HepG2 (cell line): ENCODE results near the gene CDC14B. TPM values are rescaled to one million over a fixed set of nuclear protein-coding genes. Genes with fewer than 3 reads are reported as not detected.

Experiments
- ATAC-seq: fragments of 200-7000 bp; cut with Tn5 transposase; 3 replicates; pipeline ENCODE4 v1.9.1; 2020; ENCODE audit warnings: mild to moderate bottlenecking, moderate library complexity
- BruUV-seq: library from RNA; stranded (reverse); fragments of 400-500 nt; replicated peaks from 2 replicates; lab custom pipeline; 2021; lab: Mats Ljungman, UMichigan
- CTCF ChIA-PET: fragments of 300-600 bp; formaldehyde crosslinking; extraction: SDS; loops from one replicate; lab custom pipeline; 2021; ENCODE audit warnings: low total read pairs, inconsistent platforms, low intra/inter-chr PET ratio; lab: Yijun Ruan, JAX
- POLR2A ChIA-PET: fragments of 350-600 bp; sonication (Branson Sonifier 250); formaldehyde crosslinking; loops from one replicate; lab custom pipeline; 2020; ENCODE audit warnings: antibody characterized with exemption, inconsistent platforms; lab: Yijun Ruan, JAX
- DNase-seq: peaks from one replicate; pipeline ENCODE4 v3.0.0-alpha.2; 2015; ENCODE audit warnings: low spot score
- FAIRE-seq: peaks from 3 replicates; lab custom pipeline; 2011; peaks lifted over from hg19 to GRCh38; lab: Jason Lieb, UNC
- H2AFZ ChIP-seq: one replicate; pipeline ENCODE4 v1.6.1; 2011; ENCODE audit warnings: low read length, inconsistent platforms
- H3K27ac ChIP-seq: fragments of 300-600 bp; 3 replicates; pipeline ENCODE4 v1.8.0; 2011; ENCODE audit warnings: mixed run types, mild to moderate bottlenecking, mixed read lengths, low read length, inconsistent platforms; ENCODE audit not compliant: insufficient read depth; ENCODE audit errors: extremely low read length
- H3K27me3 ChIP-seq, 2 experiments: fragments of 200-600 bp in 1 of 2; 2 replicates in 1 of 2; 3 replicates in 1 of 2; pipeline versions ENCODE4 v1.6.0 to v1.8.0; 2011; ENCODE audit warnings: low read length in 2 of 2, mild to moderate bottlenecking in 2 of 2, moderate library complexity in 2 of 2, inconsistent platforms in 1 of 2; ENCODE audit not compliant: insufficient read depth in 2 of 2, control insufficient read depth in 1 of 2
- H3K36me3 ChIP-seq, 2 experiments: fragments of 200-600 bp in 1 of 2; replicated peaks in 1 of 2; 2 replicates in 1 of 2; 3 replicates in 1 of 2; pipeline versions ENCODE4 v1.5.1 to v1.8.0; 2011; ENCODE audit warnings: low read length in 2 of 2, inconsistent platforms in 1 of 2; ENCODE audit not compliant: insufficient read depth in 2 of 2, control insufficient read depth in 1 of 2
- H3K4me1 ChIP-seq: 2 replicates; pipeline ENCODE4 v1.5.1; 2012; ENCODE audit warnings: low read length, inconsistent platforms; ENCODE audit not compliant: insufficient read depth
- H3K4me2 ChIP-seq: 2 replicates; pipeline ENCODE4 v1.6.0; 2011; ENCODE audit warnings: low read depth, low read length, inconsistent platforms
- H3K4me3 ChIP-seq, 3 experiments: fragments of 200-600 bp in 1 of 3; sonication (generic), shearing (Covaris generic) in 1 of 3; replicated peaks in 1 of 3; 2 replicates each; pipeline ENCODE4 v1.5.1; 2011 to 2016; ENCODE audit warnings: low read length in 3 of 3, inconsistent platforms in 2 of 3, low read depth in 2 of 3, mild to moderate bottlenecking in 2 of 3, control low read depth in 1 of 3, mixed read lengths in 1 of 3; ENCODE audit not compliant: insufficient read depth in 1 of 3
- H3K79me2 ChIP-seq: one replicate; pipeline ENCODE4 v1.6.1; 2011; ENCODE audit warnings: low read length, inconsistent platforms; ENCODE audit not compliant: insufficient read depth
- H3K9ac ChIP-seq: 2 replicates; pipeline ENCODE4 v1.6.0; 2011; ENCODE audit warnings: mild to moderate bottlenecking, low read depth, low read length, inconsistent platforms; ENCODE audit not compliant: insufficient read depth
- H3K9me3 ChIP-seq: 2 replicates; pipeline ENCODE4 v1.5.1; 2012; ENCODE audit warnings: mild to moderate bottlenecking, low read length
- H4K20me1 ChIP-seq: 2 replicates; pipeline ENCODE4 v1.6.0; 2011; ENCODE audit warnings: inconsistent platforms, mild to moderate bottlenecking, low read length, moderate library complexity; ENCODE audit not compliant: insufficient read depth
- DZIP1 ChIP-seq: sonication (generic); formaldehyde crosslinking; IDR thresholded peaks from 2 replicates; pipeline ENCODE4 v1.5.0; 2020; ENCODE audit warnings: mild to moderate bottlenecking, missing genetic modification reagents
- HNRNPK ChIP-seq: fragments of 200-400 bp; formaldehyde crosslinking; IDR thresholded peaks from 2 replicates; pipeline ENCODE4 v1.6.1; 2018; ENCODE audit warnings: low read length, low read depth, moderate library complexity, mild to moderate bottlenecking; ENCODE audit not compliant: poor library complexity, severe bottlenecking
- NCOR1 ChIP-seq: fragments of 200-600 bp; sonication (generic); IDR thresholded peaks from 2 replicates; pipeline ENCODE4 v1.7.0; 2017; ENCODE audit warnings: antibody characterized with exemption, low read length, borderline replicate concordance
- WGBS: methylation state at CpG from one replicate; pipeline ENCODE4 v1.1.6; 2017; ENCODE audit warnings: low lambda C conversion rate; 5-methylcytosine and 5-hydroxymethylcytosine counted together
- in situ Hi-C: cut with HindIII; loops from 2 replicates; pipeline ENCODE4 v1.10.0; 2017; ENCODE audit warnings: low pct_unique_long_range_greater_than_20kb; ENCODE audit not compliant: extremely low pct_ligation_motif_present
- intact Hi-C: fragments of 100-400 bp; cut with micrococcal nuclease; formaldehyde crosslinking; loops from one replicate; pipeline ENCODE4 v1.10.0; 2022; ENCODE audit not compliant: unreplicated experiment
- polyA plus RNA-seq, 8 experiments: library from polyadenylated mRNA; depleted of rRNA in 3 of 8; stranded (reverse) in 7 of 8; unstranded in 1 of 8; fragments of >200 nt; fragmentation: Illumina TruSeq in 4 of 8; extraction: Trizol in 4 of 8; gene quantifications; 2 replicates each; pipeline versions ENCODE4 v1.2.1 to v1.2.3, GENCODE V29; 2011 to 2016; ENCODE audit warnings: low read depth in 4 of 8, missing spikeins in 1 of 8, mixed read lengths in 1 of 8; ENCODE audit not compliant: insufficient read depth in 1 of 8
- total RNA-seq, 5 experiments: library from RNA; depleted of rRNA; stranded (reverse); fragments of >200 nt; fragmentation: Illumina TruSeq; extraction: Trizol; gene quantifications; 2 replicates each; pipeline ENCODE4 v1.2.3, GENCODE V29; 2016; ENCODE audit warnings: low read depth in 1 of 5
- TF ChIP-seq, protein P1 (sequence below): sonication (generic); formaldehyde crosslinking; IDR thresholded peaks from 2 replicates; pipeline ENCODE4 v1.4.0; 2020; ENCODE audit warnings: missing genetic modification reagents
- TF ChIP-seq, protein P2 (sequence below), 2 experiments: IDR thresholded peaks; 2 replicates each; pipeline ENCODE4 v1.6.1; 2011 to 2012; ENCODE audit warnings: low read length in 2 of 2, borderline replicate concordance in 1 of 2, low read depth in 1 of 2, mild to moderate bottlenecking in 1 of 2, moderate library complexity in 1 of 2

CDC14B gene
- total and polyA plus RNA-seq, 2 of the 13 experiments (the other 11 are each of a cell fraction or from before 2014, with no cell fraction given): 25.8 to 33.3 TPM

DNA sequence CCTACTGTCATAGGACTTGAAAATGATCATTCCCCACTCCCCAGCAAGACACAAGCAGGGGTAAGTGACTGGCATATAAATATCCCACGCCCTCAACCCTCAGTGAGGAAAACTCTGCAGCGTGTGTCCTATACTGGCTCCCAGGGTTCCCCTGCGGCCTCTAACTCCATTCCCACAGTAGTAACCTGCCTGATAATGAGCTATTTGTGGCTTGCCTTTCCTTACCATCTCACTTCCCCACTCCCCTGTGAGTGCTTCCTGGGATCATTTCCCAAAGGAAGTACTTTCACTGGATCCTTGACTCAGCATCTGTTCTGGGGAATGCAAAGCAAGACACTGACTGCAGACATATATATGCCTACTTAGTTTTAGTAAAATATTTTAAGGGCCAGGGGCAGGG is 14.3 kb downstream of the CDC14B start:
- WGBS: 100% methylated on average over 3 of the region's 3 CpGs
- ATAC-seq (no peak), DNase-seq (no peak), FAIRE-seq (no peak)
- TF ChIP-seq HNRNPK (no peak), DZIP1 (no peak), NCOR1 (no peak)
- TF ChIP-seq, protein P1, sequence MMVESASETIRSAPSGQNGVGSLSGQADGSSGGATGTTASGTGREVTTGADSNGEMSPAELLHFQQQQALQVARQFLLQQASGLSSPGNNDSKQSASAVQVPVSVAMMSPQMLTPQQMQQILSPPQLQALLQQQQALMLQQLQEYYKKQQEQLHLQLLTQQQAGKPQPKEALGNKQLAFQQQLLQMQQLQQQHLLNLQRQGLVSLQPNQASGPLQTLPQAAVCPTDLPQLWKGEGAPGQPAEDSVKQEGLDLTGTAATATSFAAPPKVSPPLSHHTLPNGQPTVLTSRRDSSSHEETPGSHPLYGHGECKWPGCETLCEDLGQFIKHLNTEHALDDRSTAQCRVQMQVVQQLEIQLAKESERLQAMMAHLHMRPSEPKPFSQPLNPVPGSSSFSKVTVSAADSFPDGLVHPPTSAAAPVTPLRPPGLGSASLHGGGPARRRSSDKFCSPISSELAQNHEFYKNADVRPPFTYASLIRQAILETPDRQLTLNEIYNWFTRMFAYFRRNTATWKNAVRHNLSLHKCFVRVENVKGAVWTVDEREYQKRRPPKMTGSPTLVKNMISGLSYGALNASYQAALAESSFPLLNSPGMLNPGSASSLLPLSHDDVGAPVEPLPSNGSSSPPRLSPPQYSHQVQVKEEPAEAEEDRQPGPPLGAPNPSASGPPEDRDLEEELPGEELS: no peak
- TF ChIP-seq, protein P2, sequence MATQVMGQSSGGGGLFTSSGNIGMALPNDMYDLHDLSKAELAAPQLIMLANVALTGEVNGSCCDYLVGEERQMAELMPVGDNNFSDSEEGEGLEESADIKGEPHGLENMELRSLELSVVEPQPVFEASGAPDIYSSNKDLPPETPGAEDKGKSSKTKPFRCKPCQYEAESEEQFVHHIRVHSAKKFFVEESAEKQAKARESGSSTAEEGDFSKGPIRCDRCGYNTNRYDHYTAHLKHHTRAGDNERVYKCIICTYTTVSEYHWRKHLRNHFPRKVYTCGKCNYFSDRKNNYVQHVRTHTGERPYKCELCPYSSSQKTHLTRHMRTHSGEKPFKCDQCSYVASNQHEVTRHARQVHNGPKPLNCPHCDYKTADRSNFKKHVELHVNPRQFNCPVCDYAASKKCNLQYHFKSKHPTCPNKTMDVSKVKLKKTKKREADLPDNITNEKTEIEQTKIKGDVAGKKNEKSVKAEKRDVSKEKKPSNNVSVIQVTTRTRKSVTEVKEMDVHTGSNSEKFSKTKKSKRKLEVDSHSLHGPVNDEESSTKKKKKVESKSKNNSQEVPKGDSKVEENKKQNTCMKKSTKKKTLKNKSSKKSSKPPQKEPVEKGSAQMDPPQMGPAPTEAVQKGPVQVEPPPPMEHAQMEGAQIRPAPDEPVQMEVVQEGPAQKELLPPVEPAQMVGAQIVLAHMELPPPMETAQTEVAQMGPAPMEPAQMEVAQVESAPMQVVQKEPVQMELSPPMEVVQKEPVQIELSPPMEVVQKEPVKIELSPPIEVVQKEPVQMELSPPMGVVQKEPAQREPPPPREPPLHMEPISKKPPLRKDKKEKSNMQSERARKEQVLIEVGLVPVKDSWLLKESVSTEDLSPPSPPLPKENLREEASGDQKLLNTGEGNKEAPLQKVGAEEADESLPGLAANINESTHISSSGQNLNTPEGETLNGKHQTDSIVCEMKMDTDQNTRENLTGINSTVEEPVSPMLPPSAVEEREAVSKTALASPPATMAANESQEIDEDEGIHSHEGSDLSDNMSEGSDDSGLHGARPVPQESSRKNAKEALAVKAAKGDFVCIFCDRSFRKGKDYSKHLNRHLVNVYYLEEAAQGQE (IDR thresholded peaks at IDR 0.05; ENCODE audit: borderline replicate concordance in 1 of 2, low read depth in 1 of 2, low read length in 2 of 2): no peak
- no peak overlapping the region for H3K4me2 ChIP-seq
- H3K79me2 ChIP-seq: peaks cover 72% of the 10 kb centered on the region
- H4K20me1 ChIP-seq: peaks cover 16% of the 10 kb centered on the region
- in situ Hi-C loops: no loop called here
- H2AFZ ChIP-seq: no peak overlapping the region
- POLR2A ChIA-PET: no interaction called here
- no peaks in the 10 kb centered on the region for H3K27me3 ChIP-seq
- H3K4me1 ChIP-seq: peaks cover 13% of the 10 kb centered on the region; the same call in 1 of the 2 replicates
- H3K4me3 ChIP-seq: no peak overlapping the region
- intact Hi-C loops: no loop called here
- no peaks in the 10 kb centered on the region for H3K9me3 ChIP-seq
- H3K36me3 ChIP-seq: no peaks in the 10 kb centered on the region
- no peak overlapping the region for H3K9ac ChIP-seq
- no TSS peak for BruUV-seq
- H3K27ac ChIP-seq: no peak overlapping the region
- CTCF ChIA-PET: no interaction called here
